Stimulated activated CD4-positive, alpha-beta T cell treated with anti-CD3 and anti-CD28 coated beads, Interleukin-12 subunit alpha, Interleukin-12 subunit beta, amount 100 ng/mL, for 4 hours (primary cell): ENCODE results near the gene PPP3CA.

Experiments
- DNase-seq: peaks from one replicate; pipeline ENCODE4 v3.0.0-alpha.2; 2020

PPP3CA gene

GRCh38 chr4:101329592-101329991 lies 17.7 kb downstream of the PPP3CA start:
- DNase-seq = no peak

DNA sequence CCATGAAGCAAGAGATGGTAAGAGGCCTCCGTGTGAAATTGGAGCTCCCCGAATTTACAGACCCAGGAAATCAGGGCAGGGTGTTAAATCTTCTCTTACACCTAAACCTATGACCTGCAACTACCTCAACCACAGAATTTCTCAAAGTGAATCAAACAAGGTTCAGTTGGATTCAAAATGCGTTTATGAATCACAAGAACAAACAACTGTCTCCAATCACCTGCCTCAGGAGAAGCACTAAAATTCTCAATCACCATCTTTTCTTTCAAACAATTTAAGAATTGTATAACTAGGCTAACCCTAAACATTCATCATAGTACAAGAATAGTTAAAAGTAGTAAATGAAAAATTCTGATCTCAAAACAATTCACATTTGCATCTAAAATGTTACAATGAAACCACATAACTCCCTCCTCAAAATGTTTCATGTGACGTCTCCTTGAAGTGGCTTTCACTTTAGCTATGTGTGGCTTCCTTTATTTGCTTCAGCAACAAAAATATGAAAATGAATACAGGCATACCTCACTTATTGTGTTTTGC lies 19.2 kb downstream of the PPP3CA start:
- no peak for DNase-seq

- DNase-seq = no peak
Measured at GRCh38 chr4:101326576-101326975, 20.8 kb downstream of the PPP3CA start.

- DNase-seq = no peak
Measured at GRCh38 chr4:101322743-101323142, 24.6 kb downstream of the PPP3CA start.

DNA sequence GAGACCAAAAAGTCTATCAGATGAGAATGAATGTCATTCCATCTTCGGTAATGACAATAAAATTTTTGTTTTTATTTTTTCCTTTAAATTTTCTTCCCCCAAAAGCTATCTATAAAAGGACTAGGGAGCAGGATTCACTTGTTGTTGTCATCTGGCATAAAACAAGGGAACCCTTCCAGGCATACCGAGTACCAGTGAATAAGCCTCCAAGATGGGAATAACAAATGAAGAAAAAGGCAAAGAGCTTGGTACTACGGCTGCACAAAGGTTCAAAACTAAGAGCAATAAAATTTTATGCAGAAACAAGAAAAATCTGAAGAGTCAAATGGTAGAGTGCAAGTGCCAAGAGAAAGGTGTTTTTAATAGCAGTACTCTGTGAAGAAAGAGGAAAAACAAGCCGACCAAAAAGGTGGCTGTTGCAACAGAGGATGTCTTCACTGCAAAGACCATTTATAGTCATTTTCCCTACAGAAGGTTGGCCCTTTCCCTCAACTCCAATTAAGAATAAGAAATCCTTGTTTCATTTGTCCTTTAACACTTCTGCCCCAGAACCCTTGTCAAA lies 25.8 kb downstream of the PPP3CA start:
- no peak for DNase-seq

GRCh38 chr4:101315786-101316185 lies 31.5 kb downstream of the PPP3CA start:
- no peak for DNase-seq

DNA sequence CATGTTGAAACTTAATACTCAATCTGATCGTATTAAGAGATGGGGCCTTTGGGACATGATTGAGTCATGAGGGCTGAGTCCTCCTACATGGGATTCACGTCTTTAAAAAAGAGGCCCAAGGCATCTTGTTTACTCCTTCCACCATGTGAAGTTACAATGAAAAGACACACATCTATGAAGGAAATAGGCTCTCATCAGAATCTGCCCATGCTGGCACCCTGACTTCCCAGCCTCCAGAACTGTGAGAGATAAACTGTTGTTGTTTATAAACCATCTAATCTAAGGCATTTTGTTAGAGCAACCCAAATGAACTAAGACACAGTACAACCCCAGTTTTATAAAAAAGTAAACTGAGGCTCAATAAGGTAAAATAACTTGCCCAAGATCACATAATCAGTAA lies 32.3 kb downstream of the PPP3CA start:
- no peak for DNase-seq

DNA sequence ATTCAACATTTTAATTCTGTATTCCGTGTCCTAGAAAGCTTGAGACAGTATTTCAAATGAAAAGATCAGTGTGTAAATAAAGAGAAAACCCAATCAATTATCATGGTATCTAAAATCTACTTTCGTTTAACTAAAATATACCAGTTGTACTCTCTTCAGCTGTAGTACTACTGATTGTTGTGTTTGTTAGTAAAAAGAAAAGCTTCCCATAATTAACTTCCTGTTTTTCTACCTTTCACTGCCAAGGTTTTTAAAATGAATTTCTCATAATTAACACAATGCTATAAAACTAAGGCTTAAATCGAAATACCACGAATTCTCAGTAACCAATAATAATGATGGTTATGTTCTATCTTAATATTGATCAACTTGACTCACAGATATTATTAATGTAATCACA lies 37.4 kb downstream of the PPP3CA start:
- no peak for DNase-seq

DNA sequence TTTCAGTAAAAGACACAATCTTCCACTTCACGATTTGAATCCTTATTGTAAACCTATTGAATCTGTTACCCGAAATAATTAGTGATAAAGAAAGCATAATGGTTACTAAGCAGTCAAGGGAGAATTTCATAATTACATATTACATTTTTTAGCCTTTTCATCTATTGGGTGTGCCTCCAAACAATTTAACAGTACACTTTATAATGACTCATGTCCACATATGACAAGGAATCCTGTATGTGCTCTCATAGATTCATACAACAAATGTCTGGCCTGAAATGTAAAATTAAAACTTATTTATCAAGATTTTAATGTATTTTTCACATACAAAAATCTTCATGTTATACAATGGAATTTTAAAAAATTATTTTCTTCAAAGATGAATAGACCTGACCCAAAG lies 39.4 kb downstream of the PPP3CA start:
- no peak for DNase-seq

- no peak for DNase-seq
Measured at GRCh38 chr4:101306764-101307615, 40.3 kb downstream of the PPP3CA start.

DNA sequence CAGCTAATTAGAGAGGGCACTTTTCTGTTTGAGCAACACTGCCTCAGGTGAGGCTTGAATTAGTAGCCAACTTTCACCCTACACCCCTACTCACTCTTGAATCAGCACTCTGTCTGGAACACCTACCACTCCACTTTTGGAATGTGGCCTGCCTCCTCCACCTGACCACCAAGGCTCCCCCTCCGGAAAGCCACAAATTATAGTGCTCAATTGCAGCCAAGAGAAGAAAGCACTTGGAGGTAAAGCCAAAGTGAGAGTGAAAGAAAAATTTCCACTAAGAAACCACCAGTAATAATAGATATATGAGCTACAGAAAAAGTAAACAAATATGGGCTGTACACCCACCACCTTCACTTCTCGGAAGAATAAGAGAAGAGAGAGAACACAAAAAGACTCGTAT lies 41.1 kb downstream of the PPP3CA start:
- DNase-seq = no peak

DNA sequence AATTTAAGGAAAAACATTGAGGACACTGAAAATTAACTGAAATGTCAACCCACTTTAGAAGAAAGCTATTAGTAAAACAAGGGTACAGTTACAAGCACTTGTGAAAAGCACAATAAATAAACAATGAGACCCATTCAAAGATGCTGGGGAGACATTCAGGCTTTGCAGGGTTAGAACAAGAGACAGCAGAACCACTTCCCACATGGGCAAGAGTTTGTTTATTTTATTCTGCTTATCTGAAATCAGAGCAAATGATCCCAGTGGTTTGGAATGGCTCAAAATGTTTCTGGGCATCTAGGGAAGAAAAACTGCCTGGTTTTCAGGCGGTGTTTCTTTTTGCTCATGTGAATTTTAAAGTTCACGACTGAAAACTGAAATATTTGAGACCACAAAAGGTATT lies 42.4 kb downstream of the PPP3CA start:
- DNase-seq = no peak

DNA sequence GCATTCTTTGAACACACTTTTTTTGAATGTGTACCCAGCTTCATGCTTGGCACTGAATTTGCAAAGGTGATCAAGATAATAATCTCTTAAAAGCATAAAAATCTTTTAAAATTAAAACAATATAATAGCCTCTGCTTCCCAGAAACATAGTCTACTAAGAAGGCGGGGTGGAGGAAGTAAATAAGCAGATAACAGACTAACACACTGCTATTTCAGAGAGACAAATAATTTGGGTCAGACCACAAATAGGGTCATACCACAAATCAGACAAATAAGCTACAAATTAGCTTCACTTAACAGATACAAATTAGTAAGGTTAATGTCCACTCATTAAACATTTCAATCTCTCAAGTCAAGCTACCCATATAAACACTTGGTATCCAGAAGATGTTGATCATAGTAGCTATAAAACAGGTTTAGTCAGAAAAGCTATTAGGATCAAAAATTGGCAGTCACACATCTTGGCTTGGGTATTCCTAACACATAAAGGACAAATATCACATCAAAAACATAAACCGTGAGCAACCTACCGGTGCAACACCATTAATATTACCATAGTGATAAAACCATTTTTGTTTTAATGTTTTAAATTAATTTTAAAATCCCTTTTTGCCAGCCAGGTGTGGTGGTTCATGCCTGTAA lies 47.3 kb downstream of the PPP3CA start:
- no peak for DNase-seq

GRCh38 chr4:101299021-101299420 lies 48.3 kb downstream of the PPP3CA start:
- DNase-seq = no peak

GRCh38 chr4:101295691-101296090 lies 51.6 kb downstream of the PPP3CA start:
- DNase-seq = no peak

GRCh38 chr4:101294597-101294996 lies 52.7 kb downstream of the PPP3CA start:
- DNase-seq = no peak

DNA sequence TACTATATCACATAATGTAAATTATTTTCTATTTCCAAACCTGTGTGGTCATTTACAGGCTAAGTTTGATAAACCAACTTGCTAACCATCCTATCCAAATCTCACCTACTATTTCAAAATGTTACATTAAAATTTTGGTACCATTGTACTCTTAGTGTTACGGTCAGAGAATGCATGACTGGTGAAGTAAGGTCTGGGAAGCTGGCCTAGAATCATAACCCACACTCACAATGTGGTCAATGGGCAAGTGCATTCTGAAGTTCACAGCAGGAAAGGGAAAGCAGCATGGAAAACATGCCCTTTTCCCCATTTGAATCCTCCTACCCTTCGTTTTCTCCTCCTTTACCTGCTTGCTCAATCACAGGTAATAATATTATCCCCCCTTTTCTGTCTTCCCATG lies 54.4 kb downstream of the PPP3CA start:
- DNase-seq = no peak

- no peak for DNase-seq
Measured at GRCh38 chr4:101292214-101292613, 55.1 kb downstream of the PPP3CA start.

- no peak for DNase-seq
Measured at GRCh38 chr4:101291198-101291597, 56.1 kb downstream of the PPP3CA start.

GRCh38 chr4:101290654-101291053 lies 56.7 kb downstream of the PPP3CA start:
- no peak for DNase-seq

- no peak for DNase-seq
Measured at GRCh38 chr4:101289306-101289705, 58.0 kb downstream of the PPP3CA start.

- no peak for DNase-seq
Measured at GRCh38 chr4:101288365-101289145, 58.8 kb downstream of the PPP3CA start.

GRCh38 chr4:101287324-101287723 lies 60.0 kb downstream of the PPP3CA start:
- DNase-seq = no peak
